ENCODE data around the gene RGS14.

RGS14 gene

GRCh38 chr5:177356746-177357145 lies 978 bp upstream of the RGS14 start:
- H3K4me2 ChIP-seq (ENCODE audit: low read depth, low read length) = peak overlapping the region; percentile 91; the same call in 1 of the 2 replicates
- TF ChIP-seq, protein P1, sequence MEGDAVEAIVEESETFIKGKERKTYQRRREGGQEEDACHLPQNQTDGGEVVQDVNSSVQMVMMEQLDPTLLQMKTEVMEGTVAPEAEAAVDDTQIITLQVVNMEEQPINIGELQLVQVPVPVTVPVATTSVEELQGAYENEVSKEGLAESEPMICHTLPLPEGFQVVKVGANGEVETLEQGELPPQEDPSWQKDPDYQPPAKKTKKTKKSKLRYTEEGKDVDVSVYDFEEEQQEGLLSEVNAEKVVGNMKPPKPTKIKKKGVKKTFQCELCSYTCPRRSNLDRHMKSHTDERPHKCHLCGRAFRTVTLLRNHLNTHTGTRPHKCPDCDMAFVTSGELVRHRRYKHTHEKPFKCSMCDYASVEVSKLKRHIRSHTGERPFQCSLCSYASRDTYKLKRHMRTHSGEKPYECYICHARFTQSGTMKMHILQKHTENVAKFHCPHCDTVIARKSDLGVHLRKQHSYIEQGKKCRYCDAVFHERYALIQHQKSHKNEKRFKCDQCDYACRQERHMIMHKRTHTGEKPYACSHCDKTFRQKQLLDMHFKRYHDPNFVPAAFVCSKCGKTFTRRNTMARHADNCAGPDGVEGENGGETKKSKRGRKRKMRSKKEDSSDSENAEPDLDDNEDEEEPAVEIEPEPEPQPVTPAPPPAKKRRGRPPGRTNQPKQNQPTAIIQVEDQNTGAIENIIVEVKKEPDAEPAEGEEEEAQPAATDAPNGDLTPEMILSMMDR (IDR thresholded peaks at IDR 0.05; ENCODE audit: low read length) = no peak
- TF ChIP-seq EZH2phosphoT487 (IDR thresholded peaks at IDR 0.05; ENCODE audit: low read length) = no peak
- TF ChIP-seq EZH2 (optimal IDR thresholded peaks at IDR 0.05; ENCODE audit: low read depth, low read length) = no peak
- 0 out of 2 replicates have a peak overlapping the region, but pooled peaks have one; percentile 94 for H3K9ac ChIP-seq (ENCODE audit: low read length)
- H3K9me3 ChIP-seq (replicated peaks; ENCODE audit: insufficient read depth, low read length) = no peaks in the 10 kb centered on the region
- DNase-seq = no peak
- no peak overlapping the region for H3K4me3 ChIP-seq (ENCODE audit: low read length)
- peak overlapping the region; percentile 79; the same call in 1 of the 2 replicates for H2AFZ ChIP-seq (ENCODE audit: low read length)
- no peaks in the 10 kb centered on the region for H3K27me3 ChIP-seq (replicated peaks; ENCODE audit: insufficient read depth, low read length)
- no peaks in the 10 kb centered on the region for H3K9me2 ChIP-seq (replicated peaks; ENCODE audit: insufficient read depth, low read length)
- peaks cover 46% of the 10 kb centered on the region for H3K4me1 ChIP-seq (ENCODE audit: low read length)
- H4K20me1 ChIP-seq (ENCODE audit: insufficient read depth, low read length) = no peaks in the 10 kb centered on the region
- H3F3A ChIP-seq (ENCODE audit: insufficient read depth, low read length) = peaks cover 6% of the 10 kb centered on the region; the same call in 1 of the 2 replicates
- H3K36me3 ChIP-seq (replicated peaks; ENCODE audit: insufficient read depth, low read length) = no peaks in the 10 kb centered on the region
- H3K79me2 ChIP-seq (ENCODE audit: low read length) = peaks cover 34% of the 10 kb centered on the region
- H3K27ac ChIP-seq (ENCODE audit: low read length) = peak overlapping the region; percentile 92; the same call in 1 of the 2 replicates

DNA sequence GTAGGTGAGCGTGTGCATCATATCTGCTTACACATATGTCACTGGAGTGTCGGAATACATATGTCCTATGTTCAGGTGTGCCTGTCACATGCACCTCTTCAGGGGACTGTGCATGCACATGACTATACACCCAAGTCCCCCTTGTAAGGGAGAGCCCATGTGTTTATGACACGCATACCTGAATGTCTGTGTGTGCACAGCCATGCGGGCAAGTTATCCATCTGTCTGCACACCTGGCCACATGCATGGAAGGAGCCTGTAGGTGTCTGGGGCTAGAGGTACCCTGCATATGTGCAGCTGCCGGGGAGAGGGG lies 622 bp upstream of the RGS14 start:
- Histone ChIP-seq H3K4me1 (ENCODE audit: low read length) (peaks cover 50% of the 10 kb centered on the region), H3K27me3 (replicated peaks; ENCODE audit: insufficient read depth, low read length) (no peaks in the 10 kb centered on the region), H4K20me1 (ENCODE audit: insufficient read depth, low read length) (no peaks in the 10 kb centered on the region), H3K4me2 (ENCODE audit: low read depth, low read length) (peak overlapping the region; percentile 91), H3K9me2 (replicated peaks; ENCODE audit: insufficient read depth, low read length) (no peaks in the 10 kb centered on the region), H3K79me2 (ENCODE audit: low read length) (peaks cover 35% of the 10 kb centered on the region), H3K27ac (ENCODE audit: low read length) (peak overlapping the region; percentile 92; the same call in 1 of the 2 replicates), H3K4me3 (ENCODE audit: low read length) (peak overlapping the region; percentile 97), H3F3A (ENCODE audit: insufficient read depth, low read length) (peaks cover 9% of the 10 kb centered on the region; the same call in 1 of the 2 replicates), H3K9me3 (replicated peaks; ENCODE audit: insufficient read depth, low read length) (no peaks in the 10 kb centered on the region), H3K36me3 (replicated peaks; ENCODE audit: insufficient read depth, low read length) (no peaks in the 10 kb centered on the region), H2AFZ (ENCODE audit: low read length) (peak overlapping the region; percentile 79), H3K9ac (ENCODE audit: low read length) (peak overlapping the region; percentile 94; the same call in 1 of the 2 replicates)
- no peak for DNase-seq
- TF ChIP-seq, protein P1 (IDR thresholded peaks at IDR 0.05; ENCODE audit: low read length) = no peak
- TF ChIP-seq EZH2phosphoT487 (IDR thresholded peaks at IDR 0.05; ENCODE audit: low read length) (no peak), EZH2 (optimal IDR thresholded peaks at IDR 0.05; ENCODE audit: low read depth, low read length) (no peak)

GRCh38 chr5:177358370-177358819 lies 671 bp downstream of the RGS14 start:
- Histone ChIP-seq H3K79me2 (ENCODE audit: low read length) (peaks cover 44% of the 10 kb centered on the region), H3K9me2 (replicated peaks; ENCODE audit: insufficient read depth, low read length) (no peaks in the 10 kb centered on the region), H3F3A (ENCODE audit: insufficient read depth, low read length) (peaks cover 14% of the 10 kb centered on the region; the same call in 1 of the 2 replicates), H3K4me3 (ENCODE audit: low read length) (peak overlapping the region; percentile 97), H2AFZ (ENCODE audit: low read length) (no peak overlapping the region), H3K36me3 (replicated peaks; ENCODE audit: insufficient read depth, low read length) (no peaks in the 10 kb centered on the region), H3K27ac (ENCODE audit: low read length) (peak overlapping the region; percentile 92), H3K27me3 (replicated peaks; ENCODE audit: insufficient read depth, low read length) (no peaks in the 10 kb centered on the region), H3K4me2 (ENCODE audit: low read depth, low read length) (peak overlapping the region; percentile 91), H3K4me1 (ENCODE audit: low read length) (peaks cover 55% of the 10 kb centered on the region), H3K9me3 (replicated peaks; ENCODE audit: insufficient read depth, low read length) (no peaks in the 10 kb centered on the region), H3K9ac (ENCODE audit: low read length) (peak overlapping the region; percentile 94), H4K20me1 (ENCODE audit: insufficient read depth, low read length) (no peaks in the 10 kb centered on the region)
- TF ChIP-seq EZH2phosphoT487 (IDR thresholded peaks at IDR 0.05; ENCODE audit: low read length) = no peak
- TF ChIP-seq, protein P1 (IDR thresholded peaks at IDR 0.05; ENCODE audit: low read length) = no peak
- TF ChIP-seq EZH2 (optimal IDR thresholded peaks at IDR 0.05; ENCODE audit: low read depth, low read length) = no peak
- no peak for DNase-seq

Data from MM.1S (cell line).